Loucy (cell line): ENCODE data around the gene ADGRL2.

Experiments
- H2AFZ ChIP-seq: fragments of 200-600 bp; sonication (generic); 2 replicates; pipeline ENCODE4 v1.6.0; 2016; ENCODE audit warnings: antibody characterized with exemption, mild to moderate bottlenecking, low read length, moderate library complexity
- H3F3A ChIP-seq: fragments of 200-600 bp; 2 replicates; pipeline ENCODE4 v1.6.0; 2016; ENCODE audit warnings: antibody characterized with exemption, low read depth, mild to moderate bottlenecking
- H3K27me3 ChIP-seq: fragments of 200-600 bp; sonication (generic); 2 replicates; pipeline ENCODE4 v1.6.1; 2014; ENCODE audit warnings: low read length, mild to moderate bottlenecking; ENCODE audit not compliant: insufficient read depth, poor library complexity, severe bottlenecking
- H3K36me3 ChIP-seq: fragments of 200-600 bp; sonication (generic); 2 replicates; pipeline ENCODE4 v1.6.1; 2016; ENCODE audit warnings: low read length; ENCODE audit not compliant: insufficient read depth
- H3K4me1 ChIP-seq: fragments of 200-600 bp; sonication (generic); 2 replicates; pipeline ENCODE4 v1.5.1; 2014; ENCODE audit warnings: low read length, mild to moderate bottlenecking; ENCODE audit not compliant: insufficient read depth, poor library complexity, severe bottlenecking
- H3K4me2 ChIP-seq: fragments of 200-600 bp; sonication (generic); 2 replicates; pipeline ENCODE4 v1.6.0; 2014; ENCODE audit warnings: antibody characterized with exemption, low read length, low read depth, mild to moderate bottlenecking; ENCODE audit not compliant: poor library complexity, severe bottlenecking
- H3K4me3 ChIP-seq: fragments of 200-600 bp; sonication (generic); 2 replicates; pipeline ENCODE4 v1.5.1; 2014; ENCODE audit warnings: low read length, mild to moderate bottlenecking, mixed read lengths; ENCODE audit not compliant: poor library complexity, severe bottlenecking
- H3K79me2 ChIP-seq: fragments of 200-600 bp; sonication (generic); 2 replicates; pipeline ENCODE4 v1.6.1; 2014; ENCODE audit warnings: low read length; ENCODE audit not compliant: insufficient read depth
- H3K9ac ChIP-seq: fragments of 200-600 bp; sonication (generic); 2 replicates; pipeline ENCODE4 v1.6.0; 2014; ENCODE audit warnings: mild to moderate bottlenecking, low read depth, low read length, moderate library complexity; ENCODE audit not compliant: poor library complexity, severe bottlenecking
- H3K9me2 ChIP-seq: fragments of 200-600 bp; sonication (generic); replicated peaks from 2 replicates; pipeline ENCODE4 v1.6.1; 2016; ENCODE audit warnings: low read depth, low read length, mixed read lengths
- H3K9me3 ChIP-seq: fragments of 200-600 bp; sonication (generic); 2 replicates; pipeline ENCODE4 v1.6.1; 2014; ENCODE audit warnings: mild to moderate bottlenecking, antibody characterized with exemption, low read length, low read depth; ENCODE audit not compliant: insufficient read depth
- H4K20me1 ChIP-seq: fragments of 200-600 bp; sonication (generic); 2 replicates; pipeline ENCODE4 v1.6.0; 2014; ENCODE audit warnings: antibody characterized with exemption, low read length, mild to moderate bottlenecking; ENCODE audit not compliant: insufficient read depth, poor library complexity, severe bottlenecking
- EZH2phosphoT487 ChIP-seq: fragments of 200-600 bp; IDR thresholded peaks from 2 replicates; pipeline ENCODE4 v1.6.1; 2018; ENCODE audit warnings: antibody characterized with exemption, mild to moderate bottlenecking, moderate library complexity, borderline replicate concordance
- TF ChIP-seq, protein P1 (sequence below): fragments of 200-600 bp; sonication (generic); conservative IDR thresholded peaks from 2 replicates; pipeline ENCODE4 v1.5.1; 2014; ENCODE audit warnings: mild to moderate bottlenecking, antibody characterized with exemption, low read length

ADGRL2 gene

DNA sequence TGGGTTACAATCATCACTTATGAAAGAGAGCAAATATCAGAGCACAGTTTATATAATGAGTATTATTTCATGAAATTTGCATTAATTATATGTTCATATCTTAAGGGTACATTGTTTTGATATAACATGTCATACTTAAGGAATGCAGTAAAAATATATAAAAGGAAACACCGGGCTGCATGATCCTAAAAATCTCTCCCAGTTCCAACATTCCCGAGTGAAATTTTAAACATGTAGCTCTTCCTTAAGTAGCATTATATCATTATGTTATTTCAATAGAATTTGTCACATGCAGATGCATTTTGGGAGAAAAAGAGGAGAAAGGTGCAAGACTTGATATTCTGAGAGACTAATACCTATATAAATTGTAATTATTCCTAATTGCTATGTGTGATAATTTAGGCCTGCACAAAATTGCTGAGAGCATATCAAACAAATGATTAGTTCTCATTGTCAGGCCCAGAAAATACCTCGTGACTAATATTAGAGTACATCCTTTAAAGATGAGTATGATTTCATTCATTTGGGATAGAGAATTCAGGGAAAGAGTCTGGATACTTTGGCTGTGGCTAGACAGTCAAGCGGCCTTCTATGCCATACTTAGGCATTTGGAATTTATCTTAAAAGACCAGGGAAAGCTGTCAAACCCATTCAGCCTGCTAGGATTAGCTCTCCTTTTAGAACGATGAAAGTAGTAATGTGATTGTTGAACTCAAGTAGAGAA is 86.8 kb downstream of the ADGRL2 start:
- no peak for TF ChIP-seq EZH2phosphoT487
- TF ChIP-seq, protein P1, sequence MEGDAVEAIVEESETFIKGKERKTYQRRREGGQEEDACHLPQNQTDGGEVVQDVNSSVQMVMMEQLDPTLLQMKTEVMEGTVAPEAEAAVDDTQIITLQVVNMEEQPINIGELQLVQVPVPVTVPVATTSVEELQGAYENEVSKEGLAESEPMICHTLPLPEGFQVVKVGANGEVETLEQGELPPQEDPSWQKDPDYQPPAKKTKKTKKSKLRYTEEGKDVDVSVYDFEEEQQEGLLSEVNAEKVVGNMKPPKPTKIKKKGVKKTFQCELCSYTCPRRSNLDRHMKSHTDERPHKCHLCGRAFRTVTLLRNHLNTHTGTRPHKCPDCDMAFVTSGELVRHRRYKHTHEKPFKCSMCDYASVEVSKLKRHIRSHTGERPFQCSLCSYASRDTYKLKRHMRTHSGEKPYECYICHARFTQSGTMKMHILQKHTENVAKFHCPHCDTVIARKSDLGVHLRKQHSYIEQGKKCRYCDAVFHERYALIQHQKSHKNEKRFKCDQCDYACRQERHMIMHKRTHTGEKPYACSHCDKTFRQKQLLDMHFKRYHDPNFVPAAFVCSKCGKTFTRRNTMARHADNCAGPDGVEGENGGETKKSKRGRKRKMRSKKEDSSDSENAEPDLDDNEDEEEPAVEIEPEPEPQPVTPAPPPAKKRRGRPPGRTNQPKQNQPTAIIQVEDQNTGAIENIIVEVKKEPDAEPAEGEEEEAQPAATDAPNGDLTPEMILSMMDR: no peak
- Histone ChIP-seq H3K9me3 (no peaks in the 10 kb centered on the region), H2AFZ (no peak overlapping the region), H3K9me2 (no peaks in the 10 kb centered on the region), H3K4me3 (no peak overlapping the region), H3K79me2 (no peaks in the 10 kb centered on the region), H3K36me3 (no peaks in the 10 kb centered on the region), H3F3A (no peaks in the 10 kb centered on the region), H3K27me3 (no peaks in the 10 kb centered on the region), H3K4me2 (no peak overlapping the region), H3K9ac (no peak overlapping the region), H3K4me1 (no peaks in the 10 kb centered on the region), H4K20me1 (no peaks in the 10 kb centered on the region)

DNA sequence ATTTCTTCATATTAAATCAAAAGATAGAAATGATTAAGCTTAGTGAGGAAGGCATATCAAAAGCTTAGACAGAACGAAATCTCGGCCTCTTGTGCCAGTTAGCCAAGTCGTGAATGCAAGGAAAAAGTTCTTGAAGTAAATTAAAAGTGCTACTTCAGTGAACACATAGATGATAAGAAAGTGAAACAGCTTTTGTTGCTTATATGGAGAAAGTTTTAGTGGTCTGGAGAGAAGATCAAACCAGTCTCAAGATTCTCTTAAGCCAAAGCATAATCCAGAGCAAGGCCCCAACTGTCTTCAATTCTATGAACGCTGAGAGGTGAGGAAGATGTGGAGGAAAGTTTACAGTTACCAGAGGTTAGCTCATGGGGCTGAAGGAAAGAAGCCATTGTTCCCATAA is 88.4 kb downstream of the ADGRL2 start:
- H3K79me2 ChIP-seq: no peaks in the 10 kb centered on the region

DNA sequence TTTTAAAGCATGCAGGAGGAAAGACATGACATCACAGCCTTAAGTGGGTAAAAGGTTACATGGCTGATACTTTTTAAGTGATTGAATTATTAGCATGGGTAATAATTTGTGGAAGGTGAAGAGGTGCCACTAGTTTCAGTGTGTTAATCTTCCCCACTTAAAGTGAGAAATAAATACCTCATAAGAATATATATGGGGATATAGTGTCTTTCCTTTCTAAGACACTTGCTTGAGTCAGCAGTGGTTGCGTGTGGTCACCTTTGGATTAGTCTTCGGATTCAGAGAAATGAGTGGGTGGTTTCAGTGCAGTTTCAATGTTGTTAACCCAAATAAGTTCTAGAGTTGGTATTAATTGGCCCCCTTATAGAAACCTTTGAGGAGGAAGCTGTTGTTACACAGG is 94.1 kb downstream of the ADGRL2 start:
- Histone ChIP-seq H3K36me3 (no peaks in the 10 kb centered on the region), H3K27me3 (no peaks in the 10 kb centered on the region), H4K20me1 (no peaks in the 10 kb centered on the region), H3K4me3 (no peak overlapping the region), H3K9me2 (no peaks in the 10 kb centered on the region), H3K4me2 (no peak overlapping the region), H3K9ac (no peak overlapping the region), H3K79me2 (no peaks in the 10 kb centered on the region), H2AFZ (no peak overlapping the region), H3K9me3 (no peaks in the 10 kb centered on the region), H3K4me1 (no peaks in the 10 kb centered on the region), H3F3A (no peaks in the 10 kb centered on the region)
- TF ChIP-seq, protein P1: no peak
- no peak for TF ChIP-seq EZH2phosphoT487

More for the DNA sequence above, 88.4 kb downstream of the ADGRL2 start:
- Histone ChIP-seq H3K4me1 (no peaks in the 10 kb centered on the region), H3K27me3 (no peaks in the 10 kb centered on the region), H3K4me3 (no peak overlapping the region), H3K9me3 (no peaks in the 10 kb centered on the region), H3K36me3 (no peaks in the 10 kb centered on the region), H3K9ac (no peak overlapping the region), H3F3A (no peaks in the 10 kb centered on the region), H4K20me1 (no peaks in the 10 kb centered on the region), H2AFZ (no peak overlapping the region), H3K9me2 (no peaks in the 10 kb centered on the region), H3K4me2 (no peak overlapping the region)
- TF ChIP-seq EZH2phosphoT487: no peak
- TF ChIP-seq, protein P1: no peak
